ENCODE results near the gene VMO1.
"Not testable (repeated sequence)": the region's sequence is repeated elsewhere in the genome, so short reads cannot be mapped to it uniquely, and the experiment has no call there.

VMO1 gene, protein sequence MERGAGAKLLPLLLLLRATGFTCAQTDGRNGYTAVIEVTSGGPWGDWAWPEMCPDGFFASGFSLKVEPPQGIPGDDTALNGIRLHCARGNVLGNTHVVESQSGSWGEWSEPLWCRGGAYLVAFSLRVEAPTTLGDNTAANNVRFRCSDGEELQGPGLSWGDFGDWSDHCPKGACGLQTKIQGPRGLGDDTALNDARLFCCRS

DNA sequence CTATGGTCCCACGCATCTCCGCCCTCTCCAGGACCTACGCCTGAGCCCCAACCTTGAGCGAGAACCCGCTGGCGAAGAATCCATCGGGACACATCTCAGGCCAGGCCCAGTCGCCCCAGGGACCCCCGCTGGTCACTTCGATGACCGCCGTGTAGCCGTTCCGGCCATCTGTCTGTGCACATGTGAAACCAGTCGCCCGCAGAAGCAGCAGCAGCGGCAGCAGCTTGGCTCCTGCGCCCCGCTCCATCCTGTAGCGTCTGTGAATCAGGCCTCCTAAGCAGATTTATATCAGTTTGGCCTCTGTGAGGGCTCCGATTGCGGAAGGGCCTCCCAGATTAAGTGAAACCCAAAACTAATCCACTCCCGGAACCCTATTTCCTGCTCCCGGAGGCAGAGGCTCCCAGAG, at the start of gene VMO1:
Gene VMO1, minus strand, starts transcription at position 259 of the 406 bp plus-strand sequence. Its CDS starts 12 bp downstream, at position 247.
- DNase-seq (ENCODE audit: low read depth) = no peak

DNA sequence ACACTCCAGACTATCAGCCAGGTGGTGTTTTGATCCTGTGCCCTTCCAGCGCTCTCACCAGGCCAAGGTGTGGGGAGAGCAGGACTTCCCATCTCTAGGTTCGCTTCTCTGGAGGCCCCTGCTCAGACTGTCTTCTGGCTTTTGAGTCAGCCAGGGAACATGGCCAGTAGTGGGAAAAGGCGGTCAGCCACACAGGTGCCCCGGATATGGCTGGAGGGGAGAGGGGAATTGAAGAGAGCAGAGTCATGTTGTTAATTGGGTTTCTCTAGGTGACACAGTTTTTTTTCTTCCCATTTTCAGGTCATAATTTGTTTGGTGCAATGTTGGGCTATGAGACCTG, 48.5 kb upstream of the VMO1 start:
- no peak for DNase-seq (ENCODE audit: low read depth)

DNA sequence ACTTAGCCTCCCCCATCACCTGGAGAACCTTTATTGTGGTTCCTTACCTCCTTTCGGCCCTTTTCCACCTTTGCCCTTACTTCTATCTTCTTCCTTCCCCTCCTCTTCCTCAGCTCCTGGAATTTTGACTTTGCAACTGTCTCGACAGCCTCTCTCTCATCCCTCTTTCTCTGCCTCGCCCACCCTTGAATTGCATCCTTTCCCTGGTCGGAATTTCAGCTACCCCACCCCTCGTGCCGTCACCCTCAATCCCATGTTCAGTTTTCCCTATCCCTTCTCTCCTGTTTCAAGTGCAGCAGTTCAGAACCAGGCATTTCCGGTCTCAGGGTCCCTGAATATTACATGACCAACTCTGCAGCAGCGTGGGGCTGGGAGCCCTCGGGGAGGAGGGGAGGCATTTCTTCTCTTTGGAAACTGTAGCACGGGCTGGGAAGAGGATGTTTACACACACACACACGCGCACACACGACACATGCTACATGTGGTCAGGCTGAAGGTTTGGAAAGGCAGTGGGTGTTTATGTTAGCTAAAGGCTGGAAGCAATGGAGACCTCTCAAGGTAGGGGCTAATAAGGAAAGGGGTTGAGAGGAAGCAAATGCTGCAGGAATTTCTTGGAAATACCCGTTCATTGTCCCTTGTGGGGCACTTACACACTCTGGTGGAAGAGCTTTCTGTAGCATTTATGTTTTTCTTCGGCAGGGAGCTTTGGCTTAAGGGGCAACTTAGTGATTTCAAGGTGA, 47.9 kb upstream of the VMO1 start:
- no peak for DNase-seq (ENCODE audit: low read depth)

DNA sequence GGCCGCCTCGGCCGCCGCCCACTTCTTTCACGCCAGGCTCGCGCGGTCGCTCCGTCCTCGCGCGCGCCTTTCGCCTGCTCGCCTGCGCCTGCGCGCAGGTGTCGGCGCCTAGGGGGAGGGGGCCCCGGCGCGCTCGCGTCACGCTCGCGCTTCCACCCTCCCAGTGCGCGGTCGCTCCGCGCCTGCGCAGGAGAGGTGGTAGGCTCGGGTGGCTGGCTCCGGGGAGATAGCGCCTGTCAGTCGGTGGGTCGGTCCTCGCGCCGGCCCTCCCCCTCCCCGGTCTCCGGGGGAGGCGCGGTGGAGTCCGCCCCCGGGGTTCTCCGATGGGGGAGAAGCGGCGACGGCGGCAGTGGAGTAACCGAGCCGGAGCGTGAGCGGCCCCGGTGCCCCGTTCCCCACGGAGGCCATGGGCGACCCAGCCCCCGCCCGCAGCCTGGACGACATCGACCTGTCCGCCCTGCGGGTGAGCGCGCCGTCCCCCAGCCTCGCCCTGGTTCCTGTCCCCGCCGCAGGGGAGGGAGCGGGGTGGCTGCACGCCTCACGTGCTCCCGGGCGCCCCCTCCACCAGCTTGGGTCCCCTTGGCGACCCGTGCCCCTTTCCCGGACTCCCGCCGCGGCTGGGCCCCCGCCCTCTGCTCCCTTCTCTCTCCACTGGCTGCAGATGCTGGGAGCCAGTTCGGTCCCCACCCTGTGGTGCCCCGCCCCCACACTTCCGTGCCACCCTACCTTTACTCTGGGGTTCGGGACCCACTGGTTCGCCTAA, 47.2 kb upstream of the VMO1 start, which contains the start of gene MINK1:
Gene MINK1, plus strand, starts transcription at position 163 of the 763 bp plus-strand sequence. Its CDS starts 244 bp downstream, at position 407.
- DNase-seq (ENCODE audit: low read depth) = peak; percentile 62

DNA sequence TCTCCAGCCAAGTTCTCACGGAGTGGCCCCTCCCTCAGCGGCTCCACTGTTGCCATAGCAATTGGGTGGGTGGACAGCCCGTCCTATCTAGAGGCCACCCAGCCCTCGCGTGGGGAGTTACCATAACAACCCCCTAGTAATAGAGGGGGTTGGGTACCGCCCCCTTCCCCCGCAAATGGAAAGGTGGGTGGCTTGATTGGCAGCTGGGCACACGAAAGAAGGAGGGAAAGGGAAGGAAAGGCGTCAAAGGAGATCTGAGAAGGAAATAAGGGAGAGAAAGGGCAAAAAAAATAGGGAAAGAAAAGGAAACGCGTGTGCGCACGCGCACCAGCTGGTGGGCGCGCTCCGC, 46.6 kb upstream of the VMO1 start:
- DNase-seq (ENCODE audit: low read depth) = not testable (repeated sequence)

DNA sequence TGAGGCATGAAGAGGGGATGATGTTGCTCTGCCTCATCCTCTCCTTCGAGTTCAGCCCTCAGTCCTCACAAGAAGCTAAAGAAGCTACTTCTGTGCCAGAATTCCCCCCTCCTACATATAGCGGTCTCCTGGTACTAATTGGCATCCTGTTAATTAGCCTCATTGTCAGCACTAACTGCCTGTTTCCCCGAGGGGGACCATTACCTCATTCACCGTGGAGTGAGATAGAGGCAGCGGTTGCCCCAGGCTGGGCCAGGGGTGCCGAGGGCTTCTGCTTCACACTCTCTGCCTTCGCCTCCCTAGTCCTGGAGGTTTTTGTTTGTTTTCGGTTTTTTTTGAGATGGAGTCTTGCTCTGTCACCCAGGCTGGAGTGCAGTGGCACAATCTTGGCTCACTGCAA, 41.2 kb upstream of the VMO1 start:
- no peak for DNase-seq (ENCODE audit: low read depth)

DNA sequence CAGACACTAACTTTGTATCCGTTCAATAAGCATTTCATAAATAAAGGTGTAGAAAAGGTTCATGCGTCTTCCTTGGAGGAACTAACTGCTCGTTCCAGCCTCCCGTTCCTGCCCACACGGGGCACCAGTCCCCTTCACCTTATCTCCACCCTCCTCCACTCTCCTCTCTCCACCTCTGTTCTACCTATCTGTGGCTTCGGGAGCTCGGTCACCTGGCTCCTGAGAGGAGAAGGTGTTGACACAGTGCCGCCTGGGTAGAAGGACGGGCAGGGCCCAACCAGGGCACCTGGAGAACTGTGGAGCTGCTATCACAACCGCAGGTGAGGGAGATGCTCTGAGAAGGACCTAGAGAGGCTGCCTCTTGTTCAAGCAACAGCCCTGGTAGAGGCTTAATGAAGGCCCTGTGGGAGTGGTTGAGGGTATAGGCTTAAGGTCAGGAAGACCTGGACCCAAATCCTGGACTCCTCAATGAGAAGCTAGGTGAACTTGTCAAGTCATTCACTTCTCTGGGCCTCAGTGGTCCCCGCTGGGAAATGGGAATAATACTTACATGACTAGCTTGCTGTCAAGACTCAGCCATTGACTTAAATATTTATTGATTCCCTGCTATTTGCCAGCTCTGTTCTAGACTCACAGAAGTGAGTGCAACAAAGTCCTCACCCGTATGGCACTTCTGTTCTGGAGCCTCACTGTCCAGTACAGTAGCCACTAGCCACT, 37.4 kb upstream of the VMO1 start:
- no peak for DNase-seq (ENCODE audit: low read depth)

DNA sequence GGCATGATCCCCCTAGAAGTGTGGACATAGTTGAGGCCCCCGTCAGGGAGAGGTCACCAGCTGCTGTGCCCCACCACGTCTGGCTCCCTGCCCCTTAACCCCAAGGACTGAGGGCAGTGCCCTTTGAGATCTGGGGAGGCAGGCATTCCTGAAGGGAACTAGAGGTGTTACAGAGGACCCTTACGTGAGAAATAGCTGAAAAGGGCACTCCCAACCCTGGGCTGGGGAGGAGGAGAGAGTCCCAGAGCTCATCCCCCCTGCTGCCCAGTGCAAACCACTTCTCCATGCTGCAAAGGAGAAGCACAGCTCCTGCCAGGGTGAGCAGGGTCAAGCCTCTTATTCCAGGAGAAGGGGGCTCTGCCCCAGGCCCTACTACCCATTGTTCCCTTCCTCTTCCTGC, 36.7 kb upstream of the VMO1 start:
- no peak for DNase-seq (ENCODE audit: low read depth)

DNA sequence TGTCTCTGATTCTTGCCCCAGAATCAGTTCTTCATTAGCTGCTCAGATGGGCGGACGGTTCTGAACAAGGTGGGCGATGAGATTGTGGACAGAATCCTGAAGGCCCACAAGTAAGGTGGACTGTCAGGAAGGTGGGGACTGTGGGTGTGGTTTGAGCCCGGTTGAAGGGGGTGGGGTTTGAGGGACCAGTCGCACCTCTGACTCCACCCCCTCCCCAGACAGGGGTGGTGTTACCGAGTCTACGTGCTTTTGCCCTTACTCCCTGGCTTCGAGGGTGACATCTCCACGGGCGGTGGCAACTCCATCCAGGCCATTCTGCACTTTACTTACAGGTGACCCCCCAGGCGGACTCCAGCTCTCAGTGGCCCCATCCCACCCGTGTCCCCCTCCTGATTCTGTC, 32.1 kb upstream of the VMO1 start:
- DNase-seq (ENCODE audit: low read depth) = no peak

DNA sequence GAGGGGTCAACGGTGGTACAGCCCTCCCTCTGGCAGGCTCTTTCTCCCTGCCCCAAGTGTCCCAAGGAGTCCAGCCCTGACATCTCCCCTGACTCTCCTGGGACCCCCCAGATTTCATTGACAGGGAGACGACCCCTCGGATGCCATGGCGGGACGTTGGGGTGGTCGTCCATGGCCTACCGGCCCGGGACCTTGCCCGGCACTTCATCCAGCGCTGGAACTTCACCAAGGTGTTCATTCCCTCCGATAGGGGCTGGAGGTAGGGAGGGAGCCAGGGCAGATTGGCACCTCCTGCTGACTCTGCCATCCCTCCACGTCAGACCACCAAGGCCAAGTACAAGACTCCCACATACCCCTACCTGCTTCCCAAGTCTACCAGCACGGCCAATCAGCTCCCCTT, 30.7 kb upstream of the VMO1 start:
- DNase-seq (ENCODE audit: low read depth) = no peak

DNA sequence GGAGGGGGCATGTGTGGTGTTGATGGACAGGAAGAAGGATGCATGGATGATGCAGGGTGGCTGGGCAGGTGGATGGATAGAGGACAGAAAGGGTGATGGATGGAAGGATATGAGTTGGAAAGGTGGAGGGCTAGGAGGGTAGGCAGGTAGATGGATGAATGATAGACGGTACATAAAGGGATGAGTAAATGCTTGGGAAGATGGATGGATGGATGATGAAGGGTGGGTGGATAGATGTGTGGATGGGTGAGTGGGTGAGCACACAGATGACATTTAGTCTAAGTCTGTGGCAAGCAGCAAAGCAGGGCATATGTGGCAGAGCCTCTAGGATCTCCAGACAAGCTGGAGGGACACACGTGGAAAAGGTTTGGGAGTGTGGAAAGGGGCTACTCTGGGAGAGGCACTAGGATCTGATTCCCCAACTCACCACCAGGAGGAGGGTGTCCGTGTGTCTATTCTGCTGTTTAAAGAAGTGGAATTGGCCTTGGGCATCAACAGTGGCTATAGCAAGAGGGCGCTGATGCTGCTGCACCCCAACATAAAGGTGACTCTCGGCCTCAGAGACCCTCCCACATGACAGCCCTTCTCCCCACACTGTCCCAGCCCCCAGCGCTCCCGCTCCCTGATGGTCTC, 29.0 kb upstream of the VMO1 start:
- DNase-seq (ENCODE audit: low read depth) = no peak

DNA sequence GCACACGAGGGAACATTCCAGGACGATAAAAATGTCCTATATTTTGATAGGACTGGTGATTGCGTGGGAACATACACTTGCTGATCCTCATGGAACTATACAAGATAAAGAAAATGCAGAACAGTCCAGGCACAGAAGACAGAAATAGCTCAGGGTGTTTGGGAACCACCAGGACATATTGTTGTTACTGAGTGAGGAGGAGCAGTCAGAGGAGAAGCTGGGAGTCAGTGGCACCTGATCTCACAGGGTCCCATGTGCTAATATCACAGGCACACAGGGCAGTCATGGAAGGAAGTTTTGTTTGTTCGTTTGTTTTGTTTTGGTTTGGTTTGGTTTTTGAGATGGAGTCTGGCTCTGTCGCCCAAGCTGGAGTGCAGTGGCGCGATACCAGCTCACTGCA, 26.5 kb upstream of the VMO1 start:
- no peak for DNase-seq (ENCODE audit: low read depth)

DNA sequence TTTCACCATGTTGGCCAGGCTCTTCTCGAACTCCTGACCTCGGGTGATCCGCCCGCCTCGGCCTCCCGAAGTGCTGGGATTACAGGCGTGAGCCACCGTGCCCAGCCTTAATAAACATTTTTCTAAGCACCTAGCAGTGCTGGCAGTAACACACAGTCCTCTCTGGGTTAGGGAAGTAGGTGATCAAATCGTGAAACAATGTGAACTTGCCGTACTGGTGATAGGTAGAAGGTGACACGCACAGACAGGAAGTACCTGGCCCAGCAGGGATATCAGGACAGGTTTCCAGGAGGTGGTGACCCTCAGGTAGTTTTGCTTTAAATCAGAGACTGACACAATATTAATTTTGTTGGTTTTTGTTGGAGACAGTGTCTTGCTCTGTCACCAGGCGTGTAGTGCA, 25.3 kb upstream of the VMO1 start:
- DNase-seq (ENCODE audit: low read depth) = no peak

DNA sequence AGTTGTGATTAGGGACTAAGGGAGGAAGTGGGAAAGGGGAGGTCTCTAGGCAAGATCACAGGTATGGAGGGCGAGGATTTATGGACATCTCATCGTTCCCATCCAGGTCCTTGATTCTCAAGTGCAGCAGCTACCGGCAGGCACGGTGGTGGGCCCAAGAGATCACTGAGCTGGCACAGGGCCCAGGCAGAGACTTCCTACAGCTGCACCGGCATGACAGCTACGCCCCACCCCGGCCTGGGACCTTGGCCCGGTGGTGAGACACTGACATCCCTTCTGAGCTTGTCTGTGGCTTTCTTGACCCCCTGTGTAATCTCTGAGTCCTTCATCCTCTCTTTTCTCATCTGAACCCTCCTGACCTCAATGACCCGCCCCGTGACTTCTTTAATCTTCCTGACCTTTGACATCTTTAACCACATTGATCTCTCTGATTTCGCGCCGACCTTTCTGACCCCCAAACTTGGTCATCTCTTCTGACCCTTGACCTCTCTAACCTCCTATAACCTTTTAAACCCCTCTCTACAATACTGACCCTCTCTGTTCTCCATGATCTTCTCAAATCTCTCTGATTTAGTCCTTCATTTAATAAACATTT, 24.6 kb upstream of the VMO1 start:
- DNase-seq (ENCODE audit: low read depth) = no peak

DNA sequence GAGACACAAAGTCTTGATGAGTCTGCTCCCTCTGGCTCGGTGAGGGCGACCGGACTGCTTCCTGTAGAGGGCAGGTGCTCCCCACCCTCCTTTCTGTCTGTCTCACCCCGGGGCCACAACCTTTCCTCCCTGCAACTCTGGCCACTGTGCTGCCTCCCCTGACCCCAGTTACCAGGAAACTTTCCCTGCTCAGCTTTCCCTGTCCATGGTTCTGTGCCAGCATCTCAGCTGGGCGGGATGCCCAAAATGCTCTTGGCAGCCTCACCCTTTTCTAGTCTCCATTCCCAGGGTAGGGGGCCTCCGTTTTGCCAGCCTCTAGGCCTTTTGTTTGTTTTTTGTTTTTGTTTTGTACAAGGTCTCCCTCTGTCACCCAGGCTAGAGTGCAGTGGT, 22.2 kb upstream of the VMO1 start:
- no peak for DNase-seq (ENCODE audit: low read depth)

DNA sequence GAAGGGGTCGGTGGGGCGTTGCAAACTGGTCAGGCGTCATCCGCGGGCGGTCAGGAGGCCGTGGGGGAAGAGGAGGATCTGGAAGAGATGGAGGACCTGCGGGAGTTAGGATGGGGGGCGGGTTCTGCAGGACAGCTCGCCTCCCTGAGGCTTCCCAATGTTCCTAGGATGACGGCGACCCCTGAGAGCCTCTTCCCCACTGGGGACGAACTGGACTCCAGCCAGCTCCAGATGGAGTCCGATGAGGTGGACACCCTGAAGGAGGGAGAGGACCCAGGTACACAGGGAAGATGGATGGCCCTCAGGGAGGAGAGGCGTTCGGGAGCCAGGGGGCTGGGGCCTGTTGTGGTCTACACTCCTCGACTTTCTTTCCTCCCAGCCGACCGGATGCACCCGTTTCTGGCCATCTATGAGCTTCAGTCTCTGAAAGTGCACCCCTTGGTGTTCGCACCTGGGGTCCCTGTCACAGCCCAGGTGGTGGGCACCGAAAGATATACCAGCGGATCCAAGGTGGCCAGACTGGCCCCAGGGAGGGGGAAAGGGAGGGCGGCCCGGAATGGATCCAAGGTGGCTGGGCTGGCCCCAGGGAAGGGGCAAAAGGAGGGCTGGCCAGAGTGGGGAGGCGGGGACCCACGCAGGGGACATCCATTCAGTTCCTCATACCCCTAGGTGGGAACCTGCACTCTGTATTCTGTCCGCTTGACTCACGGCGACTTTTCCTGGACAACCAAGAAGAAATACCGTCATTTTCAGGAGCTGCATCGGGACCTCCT, 21.6 kb upstream of the VMO1 start:
- no peak for DNase-seq (ENCODE audit: low read depth)

DNA sequence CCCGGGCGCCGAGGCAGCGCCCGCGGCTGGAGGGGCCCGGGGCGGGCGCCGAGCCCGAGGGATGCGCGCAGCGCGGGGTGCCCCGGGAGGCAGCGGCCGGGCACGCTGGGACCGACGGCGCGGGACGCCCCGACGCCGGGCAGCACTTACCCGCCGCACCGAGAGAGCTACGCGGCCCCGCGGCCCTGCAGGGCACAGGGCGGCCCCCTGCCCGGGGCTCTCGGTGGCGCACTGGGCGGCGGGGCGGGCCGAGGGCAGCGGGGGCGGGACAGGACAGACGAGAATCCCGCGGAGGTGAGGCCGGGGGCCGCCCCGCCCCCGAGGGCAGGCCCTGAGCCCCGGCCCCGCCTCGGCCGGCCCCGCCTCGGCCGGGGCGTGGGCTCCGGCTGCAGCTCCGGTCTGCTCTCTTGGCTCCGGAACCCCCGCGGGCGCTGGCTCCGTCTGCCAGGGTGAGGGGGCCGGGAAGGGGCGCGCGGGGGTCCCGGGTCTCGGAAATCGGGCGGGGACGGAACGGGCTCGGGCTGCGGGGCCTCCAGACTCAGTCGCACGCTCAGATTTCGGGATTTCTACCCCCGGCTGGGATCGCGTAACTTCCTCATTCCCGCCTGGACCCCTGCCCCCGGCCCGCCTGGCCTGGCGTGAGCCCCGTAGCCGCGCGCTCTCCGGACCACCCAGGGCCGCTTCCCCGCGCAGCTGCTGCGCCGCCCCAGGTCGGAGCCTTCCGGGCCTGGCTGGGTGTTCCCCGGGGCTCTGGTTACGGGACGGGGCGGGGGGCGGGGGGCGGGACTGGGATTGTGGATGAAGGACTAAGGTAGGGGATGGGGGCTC, 20.8 kb upstream of the VMO1 start, which contains the start of gene PLD2:
Gene PLD2, plus strand, starts transcription at position 376 of the 828 bp plus-strand sequence. CDS start 621 bp downstream, outside the sequence.
- DNase-seq (ENCODE audit: low read depth) = no peak

DNA sequence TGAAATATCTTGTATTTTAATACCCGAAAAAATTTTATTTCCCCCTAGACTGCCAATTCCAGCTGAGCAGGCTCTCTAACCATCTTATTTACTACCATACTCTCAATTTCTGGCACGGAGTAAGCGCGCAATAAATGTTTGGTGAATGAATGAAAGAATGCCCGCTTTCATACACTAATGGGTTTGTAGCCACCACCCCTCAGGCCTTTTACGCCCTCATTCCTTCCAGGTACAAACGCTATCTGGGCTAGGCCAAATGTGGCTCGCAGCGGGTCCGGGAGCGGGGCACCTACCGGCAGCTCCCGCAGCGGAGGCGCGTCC, 20.3 kb upstream of the VMO1 start:
- no peak for DNase-seq (ENCODE audit: low read depth)

DNA sequence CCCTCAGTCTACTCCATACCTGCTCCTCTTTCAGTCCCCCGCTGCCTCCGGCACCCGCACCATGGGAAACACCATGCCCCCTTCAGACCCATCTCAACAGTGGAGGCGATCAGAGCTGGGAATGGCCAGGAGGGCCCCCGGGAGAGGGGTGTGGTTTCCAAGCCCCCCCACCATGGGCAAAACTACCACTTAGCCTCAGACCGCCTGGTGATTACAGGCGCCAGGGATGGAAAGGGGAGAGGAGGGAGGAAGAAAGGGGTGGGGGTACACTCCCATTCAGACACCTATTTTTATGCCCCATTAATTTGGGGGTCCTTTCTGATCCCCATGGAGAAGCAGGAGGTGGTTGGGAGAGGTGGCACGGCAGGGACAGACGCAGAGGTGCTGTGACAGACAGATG, 16.1 kb upstream of the VMO1 start, which contains the start of gene C17orf114:
Gene C17orf114, minus strand, starts transcription at position 101 of the 400 bp plus-strand sequence.
- DNase-seq (ENCODE audit: low read depth) = no peak
